ENCODE results near the gene FAM90A1. TPM values are rescaled to one million over a fixed set of nuclear protein-coding genes. Genes with fewer than 3 reads are reported as not detected.
"Not testable (repeated sequence)": the region's sequence is repeated elsewhere in the genome, so short reads cannot be mapped to it uniquely, and the experiment has no call there.

FAM90A1 gene
- total RNA-seq, 1 experiment from 2014 or later = not detected

DNA sequence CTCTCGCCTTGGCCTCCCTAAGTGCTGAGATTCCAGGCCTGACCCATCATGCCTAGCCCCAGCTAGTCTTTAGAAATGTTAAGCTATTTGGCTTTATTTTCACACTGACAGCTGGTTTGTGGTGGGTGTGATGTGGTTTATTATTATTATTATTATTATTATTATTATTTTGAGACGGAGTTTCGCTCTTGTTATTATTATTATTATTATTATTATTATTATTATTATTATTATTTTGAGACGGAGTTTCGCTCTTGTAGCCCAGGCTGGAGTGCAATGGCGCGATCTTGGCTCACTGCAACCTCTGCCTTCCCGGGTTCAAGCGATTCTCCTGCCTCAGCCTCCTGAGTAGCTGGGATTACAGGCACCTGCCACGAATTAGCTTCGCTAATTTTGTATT is 1.2 kb upstream of the FAM90A1 start:
- H3K9me3 Mint-ChIP-seq (ENCODE audit: unreplicated experiment); POLR2A ChIA-PET; intact Hi-C loops (cut with micrococcal nuclease); CTCF ChIA-PET; H3K4me1 Mint-ChIP-seq (ENCODE audit: insufficient read depth, unreplicated experiment); H3K27me3 Mint-ChIP-seq (ENCODE audit: insufficient read depth, unreplicated experiment); DNase-seq (ENCODE audit: unreplicated experiment); H3K36me3 Mint-ChIP-seq (ENCODE audit: insufficient read depth, unreplicated experiment); H3K4me3 Mint-ChIP-seq (ENCODE audit: unreplicated experiment); H3K27ac Mint-ChIP-seq (ENCODE audit: low read depth, unreplicated experiment); BruUV-seq (replicated peaks): not testable (repeated sequence)

DNA sequence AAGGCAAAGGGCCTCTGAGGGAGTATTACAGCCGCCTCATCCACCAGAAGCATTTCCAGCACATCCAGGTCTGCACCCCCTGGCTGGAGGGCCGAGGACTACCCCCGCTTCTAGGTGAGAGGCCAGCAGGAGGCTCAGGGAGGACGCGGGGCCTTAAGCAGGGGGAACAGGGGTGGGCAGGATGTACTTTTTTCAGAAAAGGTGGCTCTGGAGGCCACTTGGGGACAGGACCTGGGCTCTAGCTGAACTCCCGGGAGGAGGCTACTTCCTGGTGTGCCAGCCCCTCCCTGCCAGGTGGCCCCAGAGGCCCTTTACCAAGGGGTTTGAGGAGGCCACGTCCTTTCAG is 287 bp upstream of the FAM90A1 start:
- H3K27ac Mint-ChIP-seq (ENCODE audit: low read depth, unreplicated experiment); H3K9me3 Mint-ChIP-seq (ENCODE audit: unreplicated experiment); H3K4me1 Mint-ChIP-seq (ENCODE audit: insufficient read depth, unreplicated experiment); H3K27me3 Mint-ChIP-seq (ENCODE audit: insufficient read depth, unreplicated experiment); POLR2A ChIA-PET; BruUV-seq (replicated peaks); H3K4me3 Mint-ChIP-seq (ENCODE audit: unreplicated experiment); intact Hi-C loops (cut with micrococcal nuclease); H3K36me3 Mint-ChIP-seq (ENCODE audit: insufficient read depth, unreplicated experiment); CTCF ChIA-PET; DNase-seq (ENCODE audit: unreplicated experiment): not testable (repeated sequence)

DNA sequence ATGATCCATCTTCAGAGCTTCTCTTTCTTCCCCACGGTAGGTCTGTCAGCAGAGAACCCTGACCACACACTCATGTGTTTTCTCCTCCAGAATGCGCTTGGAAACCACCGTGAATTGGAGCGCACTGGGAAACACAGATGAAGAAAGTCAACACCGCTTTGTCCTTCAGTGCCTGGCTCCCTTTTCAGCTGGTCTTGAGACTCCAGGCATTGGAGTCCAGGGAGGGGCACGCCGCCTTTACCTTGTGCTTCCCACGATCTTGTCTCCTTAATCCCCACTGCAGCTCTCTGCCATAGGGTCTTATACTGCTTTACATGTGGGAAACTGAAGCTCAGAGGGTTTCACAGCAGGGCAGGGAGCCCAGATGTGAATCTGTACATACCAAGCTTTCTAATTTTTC is 1.1 kb downstream of the FAM90A1 start:
- CTCF ChIA-PET = no interaction called here
- H3K4me3 Mint-ChIP-seq (ENCODE audit: unreplicated experiment) = no peak overlapping the region
- no peaks in the 10 kb centered on the region for H3K36me3 Mint-ChIP-seq (ENCODE audit: insufficient read depth, unreplicated experiment)
- POLR2A ChIA-PET = no interaction called here
- no TSS peak for BruUV-seq (replicated peaks)
- no peaks in the 10 kb centered on the region for H3K9me3 Mint-ChIP-seq (ENCODE audit: unreplicated experiment)
- intact Hi-C loops (cut with micrococcal nuclease) = no loop called here
- no peaks in the 10 kb centered on the region for H3K27me3 Mint-ChIP-seq (ENCODE audit: insufficient read depth, unreplicated experiment)
- DNase-seq (ENCODE audit: unreplicated experiment) = no peak
- no peak overlapping the region for H3K27ac Mint-ChIP-seq (ENCODE audit: low read depth, unreplicated experiment)
- TF ChIP-seq, protein P1, sequence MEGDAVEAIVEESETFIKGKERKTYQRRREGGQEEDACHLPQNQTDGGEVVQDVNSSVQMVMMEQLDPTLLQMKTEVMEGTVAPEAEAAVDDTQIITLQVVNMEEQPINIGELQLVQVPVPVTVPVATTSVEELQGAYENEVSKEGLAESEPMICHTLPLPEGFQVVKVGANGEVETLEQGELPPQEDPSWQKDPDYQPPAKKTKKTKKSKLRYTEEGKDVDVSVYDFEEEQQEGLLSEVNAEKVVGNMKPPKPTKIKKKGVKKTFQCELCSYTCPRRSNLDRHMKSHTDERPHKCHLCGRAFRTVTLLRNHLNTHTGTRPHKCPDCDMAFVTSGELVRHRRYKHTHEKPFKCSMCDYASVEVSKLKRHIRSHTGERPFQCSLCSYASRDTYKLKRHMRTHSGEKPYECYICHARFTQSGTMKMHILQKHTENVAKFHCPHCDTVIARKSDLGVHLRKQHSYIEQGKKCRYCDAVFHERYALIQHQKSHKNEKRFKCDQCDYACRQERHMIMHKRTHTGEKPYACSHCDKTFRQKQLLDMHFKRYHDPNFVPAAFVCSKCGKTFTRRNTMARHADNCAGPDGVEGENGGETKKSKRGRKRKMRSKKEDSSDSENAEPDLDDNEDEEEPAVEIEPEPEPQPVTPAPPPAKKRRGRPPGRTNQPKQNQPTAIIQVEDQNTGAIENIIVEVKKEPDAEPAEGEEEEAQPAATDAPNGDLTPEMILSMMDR (IDR thresholded peaks at IDR 0.05; ENCODE audit: unreplicated experiment) = no peak
- H3K4me1 Mint-ChIP-seq (ENCODE audit: insufficient read depth, unreplicated experiment) = no peaks in the 10 kb centered on the region

DNA sequence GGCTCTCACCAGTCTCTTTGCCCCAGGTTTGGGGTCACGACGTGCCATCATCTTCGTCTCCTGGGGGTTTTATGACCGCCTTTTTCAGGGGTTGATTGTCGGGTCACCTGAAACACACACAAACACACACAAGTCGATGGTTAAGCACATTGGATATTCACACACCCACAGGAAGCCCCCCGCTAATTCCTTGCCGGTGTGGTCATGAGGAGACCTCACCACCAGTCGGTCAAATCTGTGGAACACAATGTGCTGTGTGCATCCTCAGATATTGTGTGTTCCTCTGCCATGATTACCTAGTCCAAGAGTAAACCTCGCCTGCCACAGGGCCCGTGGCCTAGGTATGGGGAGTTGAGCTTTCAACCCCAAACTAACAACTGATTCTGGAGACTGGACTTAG is 2.6 kb downstream of the FAM90A1 start:
- H3K4me3 Mint-ChIP-seq (ENCODE audit: unreplicated experiment); H3K4me1 Mint-ChIP-seq (ENCODE audit: insufficient read depth, unreplicated experiment); H3K9me3 Mint-ChIP-seq (ENCODE audit: unreplicated experiment); DNase-seq (ENCODE audit: unreplicated experiment); CTCF ChIA-PET; H3K27ac Mint-ChIP-seq (ENCODE audit: low read depth, unreplicated experiment); intact Hi-C loops (cut with micrococcal nuclease); H3K27me3 Mint-ChIP-seq (ENCODE audit: insufficient read depth, unreplicated experiment); H3K36me3 Mint-ChIP-seq (ENCODE audit: insufficient read depth, unreplicated experiment); BruUV-seq (replicated peaks); POLR2A ChIA-PET: not testable (repeated sequence)

DNA sequence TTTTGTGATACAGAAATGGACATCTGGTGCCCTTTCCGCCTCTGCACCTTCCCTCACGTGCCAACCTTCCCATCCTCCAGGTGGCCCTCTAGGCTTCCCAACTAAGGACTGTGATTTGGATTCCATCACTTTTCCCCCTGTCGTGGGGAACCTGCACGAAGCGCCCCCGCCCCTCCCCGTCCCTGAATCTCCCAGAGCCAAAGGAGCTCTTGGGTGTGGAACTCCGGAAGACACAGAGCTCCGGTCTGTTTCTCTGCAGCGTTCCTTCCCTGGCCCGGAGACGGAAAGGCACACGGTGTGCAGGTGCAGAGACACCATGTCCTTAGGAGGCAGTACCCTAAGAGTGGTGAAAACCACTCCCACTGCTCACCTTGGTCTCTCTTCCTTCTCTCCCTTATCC is 3.8 kb downstream of the FAM90A1 start:
- not testable (repeated sequence) for H3K27ac Mint-ChIP-seq (ENCODE audit: low read depth, unreplicated experiment)

DNA sequence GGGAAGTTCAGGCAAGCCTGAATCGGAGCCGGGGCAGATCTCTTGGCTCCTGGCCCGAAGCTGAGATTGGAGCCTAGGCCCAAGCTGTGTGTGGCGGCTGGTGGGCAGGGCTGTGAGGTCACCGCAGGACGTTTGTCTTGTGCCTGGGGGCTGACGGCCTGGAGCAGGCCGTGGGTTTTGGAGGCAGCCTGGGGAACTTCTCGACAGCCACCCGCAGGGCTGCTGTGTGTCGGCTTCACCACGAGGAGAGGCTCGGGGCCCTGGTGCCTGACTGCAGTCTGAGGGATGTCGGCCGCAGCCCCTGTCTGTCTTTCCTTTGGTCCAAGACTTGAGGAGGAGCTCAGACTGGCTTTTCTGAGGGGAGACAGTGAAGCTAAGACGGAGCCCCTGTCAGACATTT is 5.1 kb downstream of the FAM90A1 start:
- H3K4me1 Mint-ChIP-seq (ENCODE audit: insufficient read depth, unreplicated experiment); BruUV-seq (replicated peaks); DNase-seq (ENCODE audit: unreplicated experiment); H3K27ac Mint-ChIP-seq (ENCODE audit: low read depth, unreplicated experiment); POLR2A ChIA-PET; H3K27me3 Mint-ChIP-seq (ENCODE audit: insufficient read depth, unreplicated experiment); intact Hi-C loops (cut with micrococcal nuclease); H3K4me3 Mint-ChIP-seq (ENCODE audit: unreplicated experiment); H3K36me3 Mint-ChIP-seq (ENCODE audit: insufficient read depth, unreplicated experiment); CTCF ChIA-PET; H3K9me3 Mint-ChIP-seq (ENCODE audit: unreplicated experiment): not testable (repeated sequence)

More for the DNA sequence above, 3.8 kb downstream of the FAM90A1 start:
- H3K36me3 Mint-ChIP-seq (ENCODE audit: insufficient read depth, unreplicated experiment); H3K9me3 Mint-ChIP-seq (ENCODE audit: unreplicated experiment); intact Hi-C loops (cut with micrococcal nuclease); POLR2A ChIA-PET; H3K27me3 Mint-ChIP-seq (ENCODE audit: insufficient read depth, unreplicated experiment); H3K4me3 Mint-ChIP-seq (ENCODE audit: unreplicated experiment); BruUV-seq (replicated peaks); H3K4me1 Mint-ChIP-seq (ENCODE audit: insufficient read depth, unreplicated experiment); DNase-seq (ENCODE audit: unreplicated experiment): not testable (repeated sequence)
- CTCF ChIA-PET = interaction anchor here (0.7 kb wide), 1 partner anchor 117 kb away, joined by 5 read pairs; no protein-coding TSS in a partner anchor

DNA sequence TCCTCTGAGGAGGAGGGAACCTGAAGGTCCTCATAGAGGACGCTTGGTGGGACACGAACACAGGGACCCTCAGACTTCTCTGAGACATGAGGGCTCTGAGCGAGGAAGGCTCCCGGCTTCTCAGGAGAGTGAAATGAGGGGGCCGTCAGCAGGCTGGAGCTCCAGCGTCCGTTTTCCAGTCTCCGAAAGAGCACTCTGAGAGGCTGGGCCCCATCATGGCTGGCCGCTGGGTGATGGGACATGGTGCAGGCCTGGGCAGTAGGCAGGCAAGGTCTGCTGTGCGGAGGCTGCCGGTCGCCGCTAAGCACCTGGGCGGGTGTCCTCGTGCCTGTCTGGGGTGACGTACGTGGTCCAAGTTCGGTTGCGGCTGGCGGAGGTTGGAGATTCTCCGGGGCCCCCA is 5.6 kb downstream of the FAM90A1 start:
- DNase-seq (ENCODE audit: unreplicated experiment); H3K9me3 Mint-ChIP-seq (ENCODE audit: unreplicated experiment); H3K4me1 Mint-ChIP-seq (ENCODE audit: insufficient read depth, unreplicated experiment); H3K27ac Mint-ChIP-seq (ENCODE audit: low read depth, unreplicated experiment); BruUV-seq (replicated peaks); H3K27me3 Mint-ChIP-seq (ENCODE audit: insufficient read depth, unreplicated experiment); POLR2A ChIA-PET; H3K36me3 Mint-ChIP-seq (ENCODE audit: insufficient read depth, unreplicated experiment); CTCF ChIA-PET; H3K4me3 Mint-ChIP-seq (ENCODE audit: unreplicated experiment); intact Hi-C loops (cut with micrococcal nuclease): not testable (repeated sequence)

DNA sequence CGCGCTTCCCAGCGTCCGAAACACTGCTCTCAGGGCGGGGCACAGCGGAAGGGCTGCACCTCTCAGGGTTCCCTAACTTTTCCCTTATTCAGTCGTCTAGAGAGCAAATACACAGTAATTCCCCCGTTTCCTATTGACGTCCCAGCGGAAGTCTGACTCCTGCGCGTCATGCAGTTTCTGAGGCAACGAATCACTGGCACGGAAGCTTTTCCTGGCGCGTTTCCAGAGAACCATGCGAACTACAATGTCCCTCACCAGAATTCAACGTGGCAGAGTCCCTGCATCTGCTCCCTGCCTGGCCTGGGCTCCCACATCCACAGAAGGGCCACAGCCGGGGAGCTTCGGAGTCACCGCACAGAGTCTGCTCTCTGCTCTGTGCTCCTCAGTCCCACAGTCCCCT is 6.0 kb downstream of the FAM90A1 start:
- H3K9me3 Mint-ChIP-seq (ENCODE audit: unreplicated experiment); H3K27ac Mint-ChIP-seq (ENCODE audit: low read depth, unreplicated experiment); H3K36me3 Mint-ChIP-seq (ENCODE audit: insufficient read depth, unreplicated experiment); BruUV-seq (replicated peaks); H3K4me1 Mint-ChIP-seq (ENCODE audit: insufficient read depth, unreplicated experiment); H3K27me3 Mint-ChIP-seq (ENCODE audit: insufficient read depth, unreplicated experiment); DNase-seq (ENCODE audit: unreplicated experiment); H3K4me3 Mint-ChIP-seq (ENCODE audit: unreplicated experiment); intact Hi-C loops (cut with micrococcal nuclease); POLR2A ChIA-PET: not testable (repeated sequence)
- CTCF ChIA-PET = interaction anchor here (0.6 kb wide), 1 partner anchor 111 kb away, joined by 4 read pairs; no protein-coding TSS in a partner anchor

DNA sequence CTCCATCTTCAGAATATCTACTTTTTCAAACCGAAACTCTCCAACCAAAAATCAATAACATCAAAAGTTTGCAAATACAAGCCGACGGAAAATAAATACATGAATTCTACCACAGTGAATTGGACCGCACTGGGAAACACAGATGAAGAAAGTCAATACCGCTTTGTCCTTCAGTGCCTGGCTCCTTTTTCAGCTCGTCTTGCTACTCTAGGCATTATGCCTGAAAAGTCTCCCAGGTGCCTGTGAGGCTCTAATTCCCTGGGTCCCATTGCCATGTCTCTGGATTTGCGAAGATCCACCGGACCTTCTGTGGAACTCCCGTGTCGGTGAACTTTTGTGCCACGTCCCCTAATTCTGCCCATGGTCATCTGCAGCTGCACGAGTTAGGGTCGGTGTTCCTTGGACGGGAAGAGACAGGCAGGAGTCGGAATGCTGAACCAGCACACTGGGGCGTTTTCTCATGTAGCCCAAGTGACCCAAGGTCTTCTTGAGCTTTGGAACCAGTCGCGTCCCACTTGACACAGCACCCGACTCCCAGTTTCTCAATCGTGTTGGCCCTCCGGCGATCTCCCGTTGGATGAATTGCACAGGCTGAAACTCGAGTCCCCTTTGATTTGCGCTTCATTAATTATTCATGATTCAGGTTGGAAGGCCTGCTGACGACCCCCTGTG is 8.6 kb downstream of the FAM90A1 start:
- POLR2A ChIA-PET; H3K9me3 Mint-ChIP-seq (ENCODE audit: unreplicated experiment); H3K27ac Mint-ChIP-seq (ENCODE audit: low read depth, unreplicated experiment); CTCF ChIA-PET; H3K27me3 Mint-ChIP-seq (ENCODE audit: insufficient read depth, unreplicated experiment); DNase-seq (ENCODE audit: unreplicated experiment); BruUV-seq (replicated peaks); intact Hi-C loops (cut with micrococcal nuclease); H3K36me3 Mint-ChIP-seq (ENCODE audit: insufficient read depth, unreplicated experiment); H3K4me3 Mint-ChIP-seq (ENCODE audit: unreplicated experiment); H3K4me1 Mint-ChIP-seq (ENCODE audit: insufficient read depth, unreplicated experiment): not testable (repeated sequence)

Data from MCF 10A (cell line).